Measurements from ENCODE around the gene SAPCD2.
"Not testable (repeated sequence)": the region's sequence is repeated elsewhere in the genome, so short reads cannot be mapped to it uniquely, and the experiment has no call there.

The SAPCD2 gene

GRCh38 chr9:137069508-137070091, 757 bp downstream of the SAPCD2 start:
- DNase-seq: no peak
- in situ Hi-C loops (cut with HindIII; ENCODE audit: low pct_ligation_motif_present, low pct_unique_long_range_greater_than_20kb, low sequenced_read_pairs): no loop called here

- in situ Hi-C loops (cut with HindIII; ENCODE audit: low pct_ligation_motif_present, low pct_unique_long_range_greater_than_20kb, low sequenced_read_pairs): no loop called here
- DNase-seq: no peak
Observed at GRCh38 chr9:137068539-137069507, 1.5 kb downstream of the SAPCD2 start.

GRCh38 chr9:137067860-137068538, 2.4 kb downstream of the SAPCD2 start:
- in situ Hi-C loops (cut with HindIII; ENCODE audit: low pct_ligation_motif_present, low pct_unique_long_range_greater_than_20kb, low sequenced_read_pairs): no loop called here
- peak; percentile 78 for DNase-seq

- no peak for DNase-seq
- in situ Hi-C loops (cut with HindIII; ENCODE audit: low pct_ligation_motif_present, low pct_unique_long_range_greater_than_20kb, low sequenced_read_pairs): no loop called here
Observed at GRCh38 chr9:137066096-137066861, 4.1 kb downstream of the SAPCD2 start.

GRCh38 chr9:137065336-137065967, 4.9 kb downstream of the SAPCD2 start:
- in situ Hi-C loops (cut with HindIII; ENCODE audit: low pct_ligation_motif_present, low pct_unique_long_range_greater_than_20kb, low sequenced_read_pairs): no loop called here
- no peak for DNase-seq

GRCh38 chr9:137064880-137065164, 5.5 kb downstream of the SAPCD2 start:
- no peak for DNase-seq
- in situ Hi-C loops (cut with HindIII; ENCODE audit: low pct_ligation_motif_present, low pct_unique_long_range_greater_than_20kb, low sequenced_read_pairs): no loop called here

GRCh38 chr9:137064027-137064879, 6.1 kb downstream of the SAPCD2 start:
- in situ Hi-C loops (cut with HindIII; ENCODE audit: low pct_ligation_motif_present, low pct_unique_long_range_greater_than_20kb, low sequenced_read_pairs): no loop called here
- peak; percentile 48 for DNase-seq

- in situ Hi-C loops (cut with HindIII; ENCODE audit: low pct_ligation_motif_present, low pct_unique_long_range_greater_than_20kb, low sequenced_read_pairs): no loop called here
- no peak for DNase-seq
Observed at GRCh38 chr9:137063311-137064026, 6.9 kb downstream of the SAPCD2 start.

GRCh38 chr9:137062798-137063197, 7.6 kb downstream of the SAPCD2 start:
- DNase-seq; in situ Hi-C loops (cut with HindIII; ENCODE audit: low pct_ligation_motif_present, low pct_unique_long_range_greater_than_20kb, low sequenced_read_pairs): not testable (repeated sequence)

- DNase-seq: no peak
- in situ Hi-C loops (cut with HindIII; ENCODE audit: low pct_ligation_motif_present, low pct_unique_long_range_greater_than_20kb, low sequenced_read_pairs): no loop called here
Observed at GRCh38 chr9:137062384-137062783, 8.0 kb downstream of the SAPCD2 start.

- in situ Hi-C loops (cut with HindIII; ENCODE audit: low pct_ligation_motif_present, low pct_unique_long_range_greater_than_20kb, low sequenced_read_pairs): no loop called here
- no peak for DNase-seq
Observed at GRCh38 chr9:137058521-137059234, 11.7 kb downstream of the SAPCD2 start.

GRCh38 chr9:137057545-137057944, 12.8 kb downstream of the SAPCD2 start:
- in situ Hi-C loops (cut with HindIII; ENCODE audit: low pct_ligation_motif_present, low pct_unique_long_range_greater_than_20kb, low sequenced_read_pairs): no loop called here
- no peak for DNase-seq

GRCh38 chr9:137056739-137057415, 13.5 kb downstream of the SAPCD2 start:
- in situ Hi-C loops (cut with HindIII; ENCODE audit: low pct_ligation_motif_present, low pct_unique_long_range_greater_than_20kb, low sequenced_read_pairs): no loop called here
- no peak for DNase-seq

- in situ Hi-C loops (cut with HindIII; ENCODE audit: low pct_ligation_motif_present, low pct_unique_long_range_greater_than_20kb, low sequenced_read_pairs): no loop called here
- DNase-seq: peak; percentile 31
Observed at GRCh38 chr9:137055385-137056364, 14.7 kb downstream of the SAPCD2 start.

GRCh38 chr9:137054932-137055384, 15.4 kb downstream of the SAPCD2 start:
- in situ Hi-C loops (cut with HindIII; ENCODE audit: low pct_ligation_motif_present, low pct_unique_long_range_greater_than_20kb, low sequenced_read_pairs): no loop called here

More at GRCh38 chr9:137054932-137055384, 15.4 kb downstream of the SAPCD2 start:
- DNase-seq: no peak
